Measurements from ENCODE around the gene RBM10.

The RBM10 gene

GRCh38 chrX:47191806-47192401, 46.9 kb downstream of the RBM10 start:
- H3K4ac ChIP-seq (ENCODE audit: low read depth, low read length) = no peak overlapping the region
- H2BK120ac ChIP-seq (ENCODE audit: insufficient read depth, low read length, poor library complexity) = no peak overlapping the region
- no peak overlapping the region for H3K23ac ChIP-seq (ENCODE audit: low read length)
- peak overlapping the region; percentile 76 for H3K4me2 ChIP-seq (ENCODE audit: low read length)
- H3K79me1 ChIP-seq (ENCODE audit: low read length) = peaks cover 7% of the 10 kb centered on the region
- no peak overlapping the region for H2AK5ac ChIP-seq (ENCODE audit: low read length)
- H3K9me3 ChIP-seq (ENCODE audit: insufficient read depth, low read depth, low read length) = no peaks in the 10 kb centered on the region
- H3K27ac ChIP-seq (ENCODE audit: low read depth, low read length) = no peak overlapping the region
- H2BK5ac ChIP-seq (ENCODE audit: low read depth, low read length, poor library complexity) = no peak overlapping the region
- no peak overlapping the region for H4K91ac ChIP-seq (ENCODE audit: low read depth, low read length)
- no peaks in the 10 kb centered on the region for H3K27me3 ChIP-seq (ENCODE audit: insufficient read depth, low read length)
- H3K79me2 ChIP-seq (ENCODE audit: control insufficient read depth, insufficient read depth, low read length, poor library complexity) = peaks cover 18% of the 10 kb centered on the region
- no peak overlapping the region for H2AFZ ChIP-seq (ENCODE audit: insufficient read depth, low read length, poor library complexity)
- H3K18ac ChIP-seq (ENCODE audit: low read length) = no peak overlapping the region
- peaks cover 7 to 17% of the 10 kb centered on the region in 2 experiments for H3K4me1 ChIP-seq (ENCODE audit: control insufficient read depth in 1 of 2, insufficient read depth in 2 of 2, low read length in 2 of 2)
- H4K8ac ChIP-seq (ENCODE audit: low read depth, low read length) = no peak overlapping the region
- peaks cover 6 to 10% of the 10 kb centered on the region in 2 experiments for H3K36me3 ChIP-seq (ENCODE audit: control insufficient read depth in 1 of 2, insufficient read depth in 2 of 2, low read length in 2 of 2)
- no CpG with 5 or more reads among the region's 16 CpGs for WGBS (ENCODE audit: extremely low coverage, insufficient coverage, insufficient read length)
- no peak overlapping the region for H4K12ac ChIP-seq (ENCODE audit: low read depth, low read length)
- H3K4me3 ChIP-seq (ENCODE audit: low read depth, low read length) = no peak overlapping the region
- no peak for DNase-seq
- H3K9ac ChIP-seq (ENCODE audit: low read length) = no peak overlapping the region
- H2BK12ac ChIP-seq (ENCODE audit: low read length) = no peak overlapping the region
- H3K14ac ChIP-seq (ENCODE audit: low read length) = no peak overlapping the region

GRCh38 chrX:47193475-47194193, 48.6 kb downstream of the RBM10 start, which contains the start of gene UBA1:
Gene UBA1, plus strand, starts transcription at chrX:47193829. Its CDS starts 4,974 bp downstream, at chrX:47198803.
- Histone ChIP-seq H3K4me1 (ENCODE audit: control insufficient read depth in 1 of 2, insufficient read depth in 2 of 2, low read length in 2 of 2) (peaks cover 9 to 29% of the 10 kb centered on the region in 2 experiments), H3K27me3 (ENCODE audit: insufficient read depth, low read length) (no peaks in the 10 kb centered on the region), H4K91ac (ENCODE audit: low read depth, low read length) (peak within 1 kb of the TSS; percentile 95), H3K4ac (ENCODE audit: low read depth, low read length) (peak within 1 kb of the TSS; percentile 77), H3K4me2 (ENCODE audit: low read length) (peak within 1 kb of the TSS; percentile 91), H3K14ac (ENCODE audit: low read length) (peak within 1 kb of the TSS; percentile 92), H2AK5ac (ENCODE audit: low read length) (peak within 1 kb of the TSS; percentile 60), H3K36me3 (ENCODE audit: control insufficient read depth in 1 of 2, insufficient read depth in 2 of 2, low read length in 2 of 2) (peaks cover 5 to 15% of the 10 kb centered on the region in 2 experiments), H2AFZ (ENCODE audit: insufficient read depth, low read length, poor library complexity) (no peak within 1 kb of the TSS), H2BK5ac (ENCODE audit: low read depth, low read length, poor library complexity) (peak within 1 kb of the TSS; percentile 60), H3K9ac (ENCODE audit: low read length) (peak within 1 kb of the TSS; percentile 97), H3K79me2 (ENCODE audit: control insufficient read depth, insufficient read depth, low read length, poor library complexity) (peaks cover 18% of the 10 kb centered on the region), H4K12ac (ENCODE audit: low read depth, low read length) (peak within 1 kb of the TSS; percentile 83), H2BK12ac (ENCODE audit: low read length) (no peak within 1 kb of the TSS), H2BK120ac (ENCODE audit: insufficient read depth, low read length, poor library complexity) (peak within 1 kb of the TSS; percentile 78), H3K9me3 (ENCODE audit: insufficient read depth, low read depth, low read length) (no peaks in the 10 kb centered on the region), H3K4me3 (ENCODE audit: low read depth, low read length) (peak within 1 kb of the TSS; percentile 91), H3K27ac (ENCODE audit: low read depth, low read length) (peak within 1 kb of the TSS; percentile 79), H3K79me1 (ENCODE audit: low read length) (peaks cover 7% of the 10 kb centered on the region), H3K23ac (ENCODE audit: low read length) (no peak within 1 kb of the TSS), H3K18ac (ENCODE audit: low read length) (peak within 1 kb of the TSS; percentile 88), H4K8ac (ENCODE audit: low read depth, low read length) (peak within 1 kb of the TSS; percentile 89)
- DNase-seq = peak; percentile 92 to 100
- WGBS (ENCODE audit: extremely low coverage, insufficient coverage, insufficient read length) = no CpG with 5 or more reads among the region's 50 CpGs

- Histone ChIP-seq H2BK12ac (ENCODE audit: low read length) (no peak overlapping the region), H3K27me3 (ENCODE audit: insufficient read depth, low read length) (no peaks in the 10 kb centered on the region), H3K18ac (ENCODE audit: low read length) (no peak overlapping the region), H3K79me2 (ENCODE audit: control insufficient read depth, insufficient read depth, low read length, poor library complexity) (peaks cover 18% of the 10 kb centered on the region), H2BK5ac (ENCODE audit: low read depth, low read length, poor library complexity) (no peak overlapping the region), H2AK5ac (ENCODE audit: low read length) (no peak overlapping the region), H3K79me1 (ENCODE audit: low read length) (peaks cover 7% of the 10 kb centered on the region), H3K23ac (ENCODE audit: low read length) (no peak overlapping the region), H3K36me3 (ENCODE audit: control insufficient read depth in 1 of 2, insufficient read depth in 2 of 2, low read length in 2 of 2) (peaks cover 11 to 22% of the 10 kb centered on the region in 2 experiments), H2AFZ (ENCODE audit: insufficient read depth, low read length, poor library complexity) (no peak overlapping the region), H3K4me2 (ENCODE audit: low read length) (peak overlapping the region; percentile 91), H4K12ac (ENCODE audit: low read depth, low read length) (peak overlapping the region; percentile 83), H3K4ac (ENCODE audit: low read depth, low read length) (peak overlapping the region; percentile 77), H2BK120ac (ENCODE audit: insufficient read depth, low read length, poor library complexity) (no peak overlapping the region), H3K9ac (ENCODE audit: low read length) (peak overlapping the region; percentile 97), H4K8ac (ENCODE audit: low read depth, low read length) (peak overlapping the region; percentile 89), H3K9me3 (ENCODE audit: insufficient read depth, low read depth, low read length) (no peaks in the 10 kb centered on the region), H4K91ac (ENCODE audit: low read depth, low read length) (peak overlapping the region; percentile 95), H3K4me1 (ENCODE audit: control insufficient read depth in 1 of 2, insufficient read depth in 2 of 2, low read length in 2 of 2) (peaks cover 9 to 29% of the 10 kb centered on the region in 2 experiments), H3K14ac (ENCODE audit: low read length) (peak overlapping the region; percentile 92), H3K4me3 (ENCODE audit: low read depth, low read length) (peak overlapping the region; percentile 91), H3K27ac (ENCODE audit: low read depth, low read length) (peak overlapping the region; percentile 79)
- WGBS (ENCODE audit: extremely low coverage, insufficient coverage, insufficient read length) = no CpG with 5 or more reads among the region's 14 CpGs
- DNase-seq = peak in 1 of 2 donors; percentile 22
These were observed 49.3 kb downstream of the RBM10 start for GRCh38 chrX:47194194-47194787.

GRCh38 chrX:47196098-47196497, 51.1 kb downstream of the RBM10 start:
- Histone ChIP-seq H3K9ac (ENCODE audit: low read length) (no peak overlapping the region), H2BK5ac (ENCODE audit: low read depth, low read length, poor library complexity) (no peak overlapping the region), H2AFZ (ENCODE audit: insufficient read depth, low read length, poor library complexity) (no peak overlapping the region), H3K27ac (ENCODE audit: low read depth, low read length) (no peak overlapping the region), H3K36me3 (ENCODE audit: control insufficient read depth in 1 of 2, insufficient read depth in 2 of 2, low read length in 2 of 2) (peaks cover 28 to 38% of the 10 kb centered on the region in 2 experiments), H4K91ac (ENCODE audit: low read depth, low read length) (no peak overlapping the region), H3K79me2 (ENCODE audit: control insufficient read depth, insufficient read depth, low read length, poor library complexity) (peaks cover 18% of the 10 kb centered on the region), H4K12ac (ENCODE audit: low read depth, low read length) (no peak overlapping the region), H3K79me1 (ENCODE audit: low read length) (peaks cover 5% of the 10 kb centered on the region), H3K18ac (ENCODE audit: low read length) (no peak overlapping the region), H3K23ac (ENCODE audit: low read length) (no peak overlapping the region), H3K14ac (ENCODE audit: low read length) (no peak overlapping the region), H2BK120ac (ENCODE audit: insufficient read depth, low read length, poor library complexity) (no peak overlapping the region), H3K9me3 (ENCODE audit: insufficient read depth, low read depth, low read length) (no peaks in the 10 kb centered on the region), H2AK5ac (ENCODE audit: low read length) (no peak overlapping the region), H3K4ac (ENCODE audit: low read depth, low read length) (no peak overlapping the region), H3K27me3 (ENCODE audit: insufficient read depth, low read length) (no peaks in the 10 kb centered on the region), H3K4me2 (ENCODE audit: low read length) (no peak overlapping the region), H3K4me3 (ENCODE audit: low read depth, low read length) (no peak overlapping the region), H3K4me1 (ENCODE audit: control insufficient read depth in 1 of 2, insufficient read depth in 2 of 2, low read length in 2 of 2) (peaks cover 9 to 29% of the 10 kb centered on the region in 2 experiments), H4K8ac (ENCODE audit: low read depth, low read length) (no peak overlapping the region), H2BK12ac (ENCODE audit: low read length) (no peak overlapping the region)
- no peak for DNase-seq
- WGBS (ENCODE audit: extremely low coverage, insufficient coverage, insufficient read length) = no CpG with 5 or more reads among the region's 3 CpGs
